Lung microvascular endothelial cell (primary cell): Measurements from ENCODE around the gene CDC42BPG. TPM values are rescaled to one million over a fixed set of nuclear protein-coding genes. Genes with fewer than 3 reads are reported as not detected.
"Not testable (repeated sequence)": the region's sequence is repeated elsewhere in the genome, so short reads cannot be mapped to it uniquely, and the experiment has no call there.

Experiments
- DNase-seq, 2 donors: peaks; one replicate each; pipeline versions ENCODE4 v3.0.0 to v3.0.0-alpha.2; 2010; ENCODE audit warnings: low read depth in 2 of 2
- total RNA-seq: library from RNA; depleted of rRNA; stranded (reverse); fragments of >200 nt; gene quantifications from 2 replicates; pipeline ENCODE4 v1.2.1, GENCODE V29; 2014

CDC42BPG gene
- total RNA-seq, 1 donor from 2014 or later, result 0.79 TPM

DNA sequence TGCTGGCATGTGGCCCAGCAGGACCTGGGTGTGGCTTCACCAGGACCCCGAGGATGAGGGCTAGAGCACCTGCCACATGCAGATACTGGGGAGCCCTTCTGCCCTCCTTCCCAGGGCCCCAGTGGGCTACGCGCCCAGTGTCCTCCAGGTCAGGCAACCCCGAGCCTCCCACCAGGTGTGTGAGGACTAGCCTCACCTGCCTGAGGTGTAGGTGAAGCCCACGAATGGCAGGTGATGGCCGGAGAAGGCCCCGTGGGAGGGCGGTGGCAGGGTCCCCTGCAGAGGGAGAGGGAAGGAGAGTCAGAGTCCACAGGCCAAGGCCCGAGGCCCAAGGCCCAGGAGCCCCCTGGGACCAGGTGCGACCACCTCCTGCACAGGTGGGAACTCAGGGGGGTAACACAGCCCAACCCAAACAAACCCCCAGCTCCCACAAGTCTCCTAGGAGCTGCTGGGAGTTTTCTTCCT lies 6.5 kb downstream of the CDC42BPG start:
- no peak for DNase-seq

DNA sequence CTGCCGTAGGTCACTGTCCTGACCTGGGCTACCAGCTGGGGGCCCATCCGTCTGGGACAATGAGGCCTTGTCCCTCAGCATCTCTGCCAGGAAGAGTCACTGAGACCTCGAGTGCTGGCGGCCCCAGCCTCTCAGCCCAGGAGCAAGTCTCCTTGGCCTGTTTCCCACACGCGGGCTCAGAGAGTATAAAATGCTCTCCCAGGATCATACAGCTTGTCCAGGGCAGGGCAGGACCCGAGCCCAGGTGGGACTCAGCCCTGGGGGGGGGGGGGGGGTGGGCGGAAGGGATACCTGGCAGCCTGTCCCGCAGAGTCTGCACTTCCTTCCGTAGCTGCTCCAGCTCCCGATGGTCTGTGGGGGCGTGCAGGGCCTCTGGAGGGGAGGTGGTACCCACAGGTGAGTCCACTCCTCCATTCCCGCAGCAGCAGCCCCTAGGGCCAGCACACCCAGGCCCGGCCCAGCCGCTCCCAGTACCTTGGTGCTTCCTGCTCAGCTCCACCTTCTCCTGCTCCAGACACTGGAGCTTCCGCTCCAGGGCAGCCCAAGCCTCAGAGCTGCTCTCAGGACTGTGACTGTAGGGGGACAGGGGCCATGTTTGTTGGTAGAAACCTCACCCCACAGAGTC lies 7.9 kb downstream of the CDC42BPG start:
- DNase-seq, result no peak

DNA sequence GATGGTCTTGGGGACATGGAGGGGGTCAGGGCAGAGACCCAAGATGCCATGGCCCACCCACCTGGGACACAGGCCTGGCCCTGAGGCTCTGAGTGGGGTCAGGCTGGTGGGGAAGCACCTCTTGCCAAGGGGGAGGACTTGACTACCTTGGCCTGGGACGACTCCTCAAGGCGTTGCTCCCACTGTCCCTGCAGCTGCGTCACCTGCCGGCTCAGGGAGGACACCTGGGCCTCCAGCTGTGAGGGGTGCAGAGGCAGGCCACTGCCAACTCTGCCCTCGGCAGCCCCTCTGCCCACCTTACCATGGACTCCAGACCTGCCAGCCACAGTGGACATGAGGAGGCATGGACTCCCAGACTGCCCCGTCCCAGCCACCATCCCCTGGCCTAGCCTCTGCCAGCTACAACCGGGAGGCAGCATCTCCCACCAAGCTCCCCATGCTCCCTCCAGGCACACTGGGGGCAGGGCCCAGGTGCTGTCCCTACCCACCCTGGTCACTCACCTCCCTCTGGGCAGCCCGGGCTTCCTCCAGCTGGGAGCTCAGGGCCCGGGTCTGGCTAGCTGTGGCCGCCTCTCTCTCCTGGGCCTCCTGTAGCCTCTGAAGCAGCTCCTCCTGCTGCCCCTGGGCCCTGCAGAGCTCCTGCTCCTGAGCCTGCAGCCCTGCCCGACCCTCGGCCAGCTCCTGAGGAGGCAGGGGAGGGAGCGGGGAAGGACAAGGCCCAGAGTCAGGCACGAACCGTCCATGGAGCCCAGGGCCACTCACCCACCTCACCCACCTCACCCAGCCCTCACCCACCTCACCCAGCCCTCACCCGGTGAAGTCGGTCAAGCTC lies 8.6 kb downstream of the CDC42BPG start:
- DNase-seq, result no peak

DNA sequence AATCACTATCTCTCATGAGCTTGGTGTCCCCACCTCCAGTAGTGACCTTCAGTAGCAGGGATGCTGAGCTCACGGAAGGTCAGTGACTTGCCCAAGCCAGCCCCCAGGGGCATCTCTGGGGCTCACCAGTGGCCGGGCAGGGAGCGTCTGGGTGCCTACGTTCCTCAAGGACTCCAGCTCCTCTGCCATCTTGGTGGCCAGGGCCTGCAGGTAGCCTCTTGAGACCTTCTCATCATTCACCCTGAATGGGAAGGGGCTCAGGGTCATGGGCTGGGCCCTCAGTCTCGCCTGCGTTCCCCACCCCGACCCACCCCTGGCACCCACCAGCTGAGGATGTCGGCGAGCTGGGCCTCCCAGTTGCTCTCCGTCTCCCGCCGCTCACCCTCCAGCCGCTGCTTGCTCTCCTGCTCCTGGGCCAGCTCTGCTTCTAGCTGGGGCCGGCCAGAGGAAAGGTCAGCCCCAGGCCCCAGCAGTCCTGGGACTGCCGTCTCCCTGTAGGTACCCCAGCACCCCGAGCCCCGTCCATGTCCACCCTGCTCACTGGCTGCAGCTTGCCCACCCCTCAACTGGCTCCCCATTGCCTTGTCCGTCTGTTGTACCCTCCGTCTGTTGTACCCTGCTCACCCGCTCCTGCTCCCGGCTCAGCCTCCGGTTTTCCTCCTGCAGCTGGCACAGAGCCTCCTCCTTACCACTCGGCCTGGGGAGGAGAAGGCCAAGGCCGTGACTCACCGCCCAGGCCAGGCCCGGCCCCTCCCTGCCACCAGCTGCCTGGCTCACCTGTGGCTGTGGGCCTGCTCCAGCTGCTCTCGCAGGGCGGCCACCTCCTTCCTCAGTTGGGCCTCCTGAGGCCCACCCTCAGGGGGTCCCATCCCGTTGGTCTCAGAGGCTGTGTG lies 9.5 kb downstream of the CDC42BPG start:
- peak in 1 of 2 donors; percentile 22 for DNase-seq

DNA sequence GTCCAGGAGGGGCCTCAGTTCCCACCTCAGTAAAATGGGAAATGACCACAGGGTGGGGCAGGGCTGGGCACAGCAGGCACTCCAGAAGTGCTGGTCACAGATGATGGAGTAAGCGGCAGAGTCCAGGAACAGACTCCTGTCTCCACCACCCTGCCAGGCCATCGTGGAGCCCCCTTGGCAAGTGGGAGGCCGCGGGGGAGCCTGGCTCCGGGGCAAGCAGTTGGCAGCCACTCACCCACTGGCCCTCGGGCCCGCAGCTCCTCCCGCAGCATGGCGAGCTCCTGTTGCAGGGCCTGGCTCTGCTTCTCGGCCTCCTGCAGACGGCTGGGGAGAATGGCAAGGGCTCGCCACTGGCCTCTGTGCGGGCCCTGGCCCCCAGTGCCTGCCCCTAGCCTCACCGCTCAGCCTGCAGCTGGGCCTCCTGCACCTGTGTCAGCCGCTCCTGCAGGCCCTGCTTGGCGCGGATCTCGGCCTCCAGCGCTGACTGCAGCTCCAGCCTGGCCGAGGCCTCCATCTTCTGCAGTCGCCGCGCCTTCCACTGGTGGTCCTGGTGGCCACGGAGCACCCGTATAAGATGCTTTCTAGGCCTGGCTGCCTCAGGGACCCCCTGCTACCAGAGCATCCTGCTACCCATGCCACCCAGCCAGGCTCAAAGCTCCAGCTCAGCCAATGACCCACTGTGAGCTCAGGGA lies 10.3 kb downstream of the CDC42BPG start:
- no peak for DNase-seq

DNA sequence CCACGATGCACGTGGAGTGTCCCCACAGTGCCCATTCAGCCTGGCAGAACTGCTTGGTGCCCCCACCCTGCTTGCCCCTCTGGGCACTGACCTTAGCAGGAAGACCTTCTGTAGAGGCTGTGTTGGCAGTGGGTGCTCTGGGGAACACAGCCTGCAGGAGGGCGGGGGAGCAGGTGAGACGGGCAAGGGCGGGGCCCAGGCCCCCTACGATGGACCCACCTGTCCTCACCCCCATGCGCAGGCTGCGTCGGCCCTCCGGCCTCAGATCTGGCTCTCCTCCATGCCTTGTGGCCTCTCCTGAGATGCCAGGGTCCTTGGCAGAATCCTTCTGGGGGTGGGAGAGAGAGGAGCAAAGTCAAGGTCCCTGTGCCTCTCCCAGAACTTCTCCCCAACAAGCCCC lies 10.9 kb downstream of the CDC42BPG start:
- no peak for DNase-seq

DNA sequence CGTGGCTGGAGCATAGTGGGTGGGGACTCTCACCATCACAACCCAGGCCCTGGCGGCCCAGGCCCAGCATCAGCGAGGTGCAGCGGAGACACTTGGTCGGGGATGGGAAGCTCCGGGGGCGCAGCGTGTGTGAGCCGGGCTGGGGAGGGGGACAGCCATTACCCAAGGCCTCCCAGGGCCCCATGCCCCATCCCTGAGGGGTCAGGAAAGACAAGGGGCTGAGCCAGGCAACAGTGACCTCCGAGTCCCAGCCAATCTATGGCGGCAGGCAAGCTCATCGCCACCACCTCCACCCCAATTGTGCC lies 11.3 kb downstream of the CDC42BPG start:
- DNase-seq, result no peak

DNA sequence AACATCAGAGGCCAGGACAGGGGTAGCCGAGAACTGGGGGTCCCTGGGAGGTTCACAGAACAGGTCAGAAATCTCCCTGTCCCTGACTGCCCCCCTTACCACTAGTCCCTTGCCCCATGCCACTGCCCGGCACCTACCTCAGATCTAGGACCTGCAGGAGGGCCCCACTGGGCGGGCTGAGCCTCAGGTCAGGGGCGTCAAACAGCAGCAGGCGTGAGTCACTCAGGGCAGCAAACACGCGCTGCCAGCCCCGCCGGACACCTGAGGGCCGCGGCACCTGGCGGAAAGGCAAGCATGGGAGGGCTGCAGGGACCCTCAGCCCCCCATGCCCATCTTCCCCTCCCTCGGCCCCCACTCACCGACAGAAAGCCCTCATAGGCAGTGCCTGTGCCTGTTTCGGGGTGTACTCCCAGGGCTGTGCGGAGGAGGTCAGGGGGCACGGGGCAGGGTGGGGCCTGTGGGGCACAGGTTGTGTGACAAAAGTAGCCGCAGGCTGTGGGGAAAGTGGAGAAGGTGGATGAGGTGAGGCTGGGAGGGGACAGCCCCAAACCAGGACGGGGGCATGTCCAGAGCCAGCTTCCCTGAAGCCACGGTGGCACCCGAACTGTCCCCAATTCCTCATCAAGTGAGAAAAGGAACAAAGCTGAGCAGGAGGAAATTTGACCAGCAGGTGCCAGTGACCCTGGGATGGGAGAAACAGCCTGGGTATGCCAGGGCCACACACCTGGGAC lies 11.8 kb downstream of the CDC42BPG start:
- no peak for DNase-seq

DNA sequence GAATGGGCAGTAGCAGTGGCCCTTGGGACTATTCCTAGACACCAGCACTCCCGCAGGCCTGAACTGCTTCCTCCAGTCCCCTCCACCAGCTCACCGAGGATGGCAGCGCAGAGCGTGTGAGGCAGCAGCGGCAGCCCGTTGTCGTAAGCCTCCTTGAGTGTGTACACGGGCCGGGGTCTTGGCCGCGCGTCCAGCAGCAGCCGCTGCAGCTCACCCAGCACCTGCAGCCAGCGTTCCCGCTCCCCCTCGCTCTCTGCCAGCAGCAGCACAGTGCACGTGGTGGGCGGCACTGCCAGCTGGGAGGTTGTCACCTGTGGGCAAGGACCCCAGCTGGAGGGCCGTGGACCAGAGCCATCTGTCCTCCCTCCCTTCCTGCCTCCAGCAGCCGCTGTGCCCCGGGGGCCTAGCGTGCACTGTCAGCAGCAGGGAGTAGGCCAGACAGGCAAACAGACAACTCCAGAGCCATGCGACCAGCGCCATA lies 13.0 kb downstream of the CDC42BPG start:
- DNase-seq, result no peak

DNA sequence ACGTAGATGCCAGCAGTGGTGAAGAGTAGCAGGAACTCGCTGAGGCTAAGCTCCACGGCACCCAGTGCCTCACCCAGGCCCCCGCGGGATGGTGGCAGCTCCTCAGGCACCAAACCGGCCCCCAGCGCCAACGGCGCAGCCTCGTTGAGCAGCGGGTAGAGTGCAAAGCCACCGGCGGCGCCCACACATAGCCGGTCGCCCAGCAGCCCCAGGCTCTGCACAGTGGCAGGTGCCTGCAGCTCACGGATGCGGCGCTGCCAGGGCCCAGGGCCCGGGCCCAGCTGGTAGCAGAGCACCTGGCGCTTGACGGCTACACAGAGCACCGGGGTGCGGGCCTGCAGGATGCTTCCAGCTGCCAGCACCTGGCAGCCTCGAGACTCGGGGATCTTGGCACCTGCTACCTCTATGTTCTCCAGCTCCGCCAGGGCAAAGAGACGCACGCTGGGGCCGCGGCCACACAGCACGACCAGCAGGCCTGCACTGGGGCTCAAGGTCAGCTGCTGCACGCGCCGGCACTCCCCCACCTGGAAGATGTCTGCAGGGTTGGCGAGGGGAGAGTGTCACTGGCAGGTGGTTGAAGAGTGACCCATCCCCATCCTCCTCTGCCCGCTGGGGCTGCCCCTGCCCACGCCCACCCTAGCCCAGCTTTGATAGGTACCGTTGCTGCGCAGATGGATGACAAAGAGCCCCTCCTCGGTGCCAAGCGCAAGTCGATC lies 14.8 kb downstream of the CDC42BPG start:
- no peak for DNase-seq

DNA sequence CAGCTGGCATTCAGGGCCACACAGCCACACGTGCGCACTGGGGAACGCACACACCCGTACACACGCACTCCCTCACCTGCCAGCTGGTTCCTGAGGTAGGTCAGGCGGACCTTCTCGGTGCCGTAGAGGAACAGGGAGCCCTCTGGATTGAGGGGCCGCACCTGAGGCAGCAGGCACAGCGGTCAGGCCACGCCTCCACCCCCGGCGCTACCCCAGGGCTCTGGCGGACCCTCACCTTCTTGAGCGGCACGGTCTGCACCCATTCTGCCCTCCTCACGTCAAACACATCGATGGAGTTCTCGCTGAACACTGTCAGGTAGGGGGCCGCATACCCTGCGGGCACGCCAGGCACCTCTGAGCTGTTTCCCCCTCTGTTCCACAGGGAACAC lies 17.0 kb downstream of the CDC42BPG start:
- no peak for DNase-seq

DNA sequence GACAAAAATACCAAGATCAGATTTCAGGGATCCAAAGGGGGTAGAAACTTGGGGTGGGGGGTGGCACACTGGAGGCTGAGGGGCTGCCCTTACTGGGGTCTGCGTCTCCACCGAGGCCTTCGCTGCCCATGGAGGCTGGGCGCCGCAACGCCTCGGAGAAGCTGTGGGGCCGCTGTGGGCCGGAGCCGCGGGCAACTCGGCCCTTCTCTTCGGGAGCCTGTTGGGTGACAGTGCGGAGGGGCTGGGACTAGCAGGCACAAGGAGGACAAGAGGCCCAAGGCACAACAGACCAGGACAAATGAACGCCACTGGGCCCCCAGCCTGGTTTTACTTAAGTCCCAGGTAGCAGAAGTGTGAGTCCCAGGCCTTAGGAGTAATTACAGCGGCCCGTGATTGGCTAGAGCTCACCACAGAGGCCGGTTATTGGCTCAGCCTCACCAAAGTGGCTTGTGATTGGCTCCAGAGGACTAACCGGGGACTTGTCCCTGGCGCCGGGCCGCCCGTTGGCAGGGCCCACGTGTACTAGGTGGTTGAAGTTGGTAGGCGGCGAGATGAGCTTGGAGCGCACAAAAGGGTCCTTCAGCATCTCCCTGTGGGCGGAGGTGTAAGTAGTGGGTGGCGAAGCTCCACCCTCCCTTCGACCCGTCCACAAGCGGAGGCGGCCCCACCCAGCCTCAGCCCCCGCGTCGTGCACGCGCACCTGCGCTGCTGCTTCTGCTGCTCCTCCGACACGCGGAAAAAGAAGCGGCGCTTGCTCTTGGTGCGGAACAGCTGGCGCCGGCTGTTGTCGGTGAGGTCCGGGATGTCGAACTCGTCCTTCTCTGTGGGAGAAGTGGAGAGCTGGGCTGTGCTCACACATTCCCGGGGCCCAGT lies 17.6 kb downstream of the CDC42BPG start:
- DNase-seq, result no peak

DNA sequence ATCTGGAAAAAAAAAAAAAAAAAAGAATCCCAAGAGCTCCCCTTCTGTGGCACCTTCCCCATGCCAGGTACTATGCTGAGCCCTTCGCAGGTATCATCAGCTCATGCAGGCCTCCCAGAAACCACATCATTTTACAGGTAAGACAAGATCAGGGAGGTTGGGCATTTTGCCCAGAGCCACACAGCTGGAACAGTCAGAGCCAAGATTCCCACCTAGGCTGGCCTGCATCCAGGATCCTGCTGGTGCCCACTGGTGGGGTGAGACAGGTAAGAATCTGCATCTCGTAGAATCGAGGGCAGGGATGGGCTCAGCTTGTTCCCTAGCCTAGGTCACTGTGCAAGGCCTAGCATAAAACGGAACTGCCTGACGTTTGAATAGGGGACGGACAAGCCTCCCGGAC lies 18.4 kb downstream of the CDC42BPG start:
- no peak for DNase-seq

DNA sequence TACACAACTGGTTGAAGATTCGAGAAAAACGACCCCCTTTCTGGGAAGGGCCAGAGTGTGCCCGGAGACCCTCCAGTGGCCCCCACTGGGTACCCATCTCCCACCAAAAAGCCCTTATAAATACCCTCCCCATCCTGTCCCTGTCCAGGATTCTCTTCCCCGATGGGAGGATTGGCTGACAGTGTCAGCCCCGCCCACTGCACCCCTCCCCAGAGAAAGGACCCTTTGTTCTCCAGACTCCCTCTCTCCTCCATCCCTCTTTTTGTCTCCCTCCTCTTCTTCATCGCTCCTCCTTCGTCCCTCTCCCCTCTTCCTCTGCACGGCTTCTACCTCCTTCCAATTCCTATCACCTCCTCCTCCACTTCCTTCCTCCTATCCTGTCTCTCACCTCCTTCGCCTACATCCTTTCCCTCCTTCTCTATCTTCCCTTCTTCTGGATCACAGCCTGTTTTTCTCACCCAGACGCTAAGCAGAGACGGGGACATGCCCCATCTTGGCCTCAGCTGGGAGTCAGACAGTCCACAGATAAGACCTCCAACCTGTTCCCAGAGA lies 20.8 kb downstream of the CDC42BPG start:
- no peak for DNase-seq

DNA sequence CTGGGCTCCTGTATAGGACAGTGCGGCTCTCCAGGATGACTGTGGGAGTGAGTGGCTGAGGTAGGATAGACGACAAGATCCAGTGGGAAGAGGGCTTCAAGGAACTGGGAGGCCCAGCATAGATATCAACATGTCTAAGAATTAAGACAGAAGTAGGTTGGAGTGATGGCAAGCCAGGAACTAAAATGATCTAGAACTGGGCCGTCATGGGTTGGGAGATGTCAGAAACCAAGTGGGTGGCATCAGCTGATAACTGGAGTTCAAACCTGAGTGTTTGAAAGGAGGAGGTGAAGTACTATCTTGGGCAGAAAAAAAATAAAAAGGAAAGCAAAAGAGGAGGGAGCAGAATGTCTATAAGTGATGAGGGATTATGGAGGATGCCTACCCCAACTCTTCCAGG lies 27.0 kb downstream of the CDC42BPG start:
- DNase-seq, result no peak

DNA sequence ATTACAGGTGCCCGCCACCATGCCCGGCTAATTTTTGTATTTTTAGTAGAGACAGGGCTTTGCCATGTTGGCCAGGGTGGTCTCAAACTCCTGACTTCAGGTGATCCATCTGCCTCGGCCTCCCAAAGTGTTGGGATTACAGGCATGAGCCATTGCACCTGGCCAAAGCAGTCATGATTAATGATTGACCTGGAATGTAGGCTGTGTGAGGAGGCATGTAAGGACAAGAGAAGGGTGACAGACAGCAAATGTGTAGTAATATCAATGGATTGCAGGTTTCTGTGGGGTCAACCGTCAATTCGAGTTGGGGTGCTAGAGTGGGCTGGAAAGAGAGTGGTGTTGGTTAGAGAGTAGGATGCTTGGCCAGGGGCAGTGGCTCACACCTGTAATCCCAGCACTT lies 29.0 kb downstream of the CDC42BPG start:
- not testable (repeated sequence) for DNase-seq

DNA sequence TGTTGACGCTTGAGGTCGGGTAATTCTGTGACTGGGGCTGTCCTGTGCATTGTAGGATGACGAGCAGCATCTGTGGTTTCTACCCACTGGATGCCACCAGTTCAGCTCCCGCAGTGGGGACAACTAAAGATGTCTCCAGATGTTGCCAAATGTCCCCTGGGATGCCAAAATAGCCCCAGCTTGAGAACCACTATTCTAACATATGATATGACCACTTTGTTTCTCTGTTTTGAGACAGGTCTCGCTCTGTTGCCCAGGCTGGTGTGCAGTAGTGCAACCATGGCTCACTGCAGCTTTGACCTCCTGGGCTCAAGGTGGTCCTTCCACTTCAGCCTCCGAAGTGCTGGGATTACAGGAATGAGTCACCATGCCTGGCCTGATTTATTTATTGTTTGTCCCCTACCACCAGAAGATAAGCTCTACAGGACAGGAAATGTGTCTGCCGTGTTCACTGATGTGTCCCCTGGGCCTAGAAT lies 29.7 kb downstream of the CDC42BPG start:
- DNase-seq, result no peak

DNA sequence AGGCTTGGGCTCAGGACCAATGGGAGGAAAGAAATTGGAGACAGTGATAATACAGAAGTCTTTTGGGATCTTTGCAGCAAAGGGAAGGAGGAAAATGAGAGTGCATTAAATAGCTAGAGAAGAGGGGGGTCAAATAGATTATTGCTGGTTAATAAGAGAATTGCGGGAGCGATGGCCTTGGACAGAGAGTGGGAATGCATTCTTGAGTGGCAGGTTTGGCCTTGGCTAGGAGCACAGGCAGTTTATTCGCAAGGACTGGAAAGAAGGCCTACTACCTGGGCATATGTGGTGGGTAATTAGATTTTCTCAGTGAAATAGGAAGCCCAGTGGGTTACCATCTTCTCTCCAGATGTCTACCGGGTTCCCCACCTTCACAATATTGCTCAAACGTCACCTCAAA lies 30.6 kb downstream of the CDC42BPG start:
- no peak for DNase-seq

DNA sequence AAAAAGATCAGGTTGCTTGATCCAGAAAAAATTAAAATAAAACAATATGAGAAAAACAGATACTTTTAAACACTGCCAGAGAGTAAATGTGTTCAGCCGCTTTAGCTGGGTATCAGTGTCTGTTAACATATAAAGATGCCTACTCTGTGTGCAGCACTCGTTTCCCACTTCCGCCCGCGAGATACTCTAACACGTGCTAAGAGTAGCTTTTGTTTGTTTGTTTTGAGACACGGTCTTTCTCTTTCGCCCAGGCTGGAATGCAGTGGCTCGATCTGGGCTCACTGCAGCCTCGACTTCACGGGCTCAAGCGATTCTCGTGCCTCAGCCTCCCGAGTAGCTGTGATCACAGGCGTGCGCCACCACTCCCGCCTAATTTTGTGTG lies 33.6 kb downstream of the CDC42BPG start:
- no peak for DNase-seq
